Left colon (tissue), 2 donors: ENCODE data around the gene CHD9NB. TPM values are rescaled to one million over a fixed set of nuclear protein-coding genes. Genes with fewer than 3 reads are reported as not detected.

Source experiments
- total RNA-seq, 2 donors: library from RNA; stranded (reverse); fragmentation: NEBNext Ultra II Directional; extraction: Animal tissue kit (Norgen Biotek cat#: 25700); gene quantifications; one replicate each; pipeline ENCODE4 v1.2.1, GENCODE V29; 2021
- donor health status: DM: no; HTN: no; CAD: no.
- donor health status: DM: yes; HTN: yes; CAD: no.

The CHD9NB gene
- total RNA-seq, 2 donors from 2014 or later, result 5.0 to 6.1 TPM

Other genes with a start within 250 kb of the CHD9NB start
- 10 to 100 TPM; 68.6 to 73.7 TPM for gene CHD9, start 2.1 kb upstream of the CHD9NB start, total RNA-seq